GM12874 (cell line): ENCODE measurements around the gene GABRR2.

Experiments used
- CTCF ChIP-seq: IDR thresholded peaks from 2 replicates; pipeline ENCODE4 v1.5.1; 2011; ENCODE audit warnings: low read depth, mild to moderate bottlenecking, control low read depth, low read length, moderate library complexity; ENCODE audit not compliant: insufficient read depth

GABRR2 gene

GRCh38 chr6:89216411-89216810, 98.7 kb downstream of the GABRR2 start:
- no peak for TF ChIP-seq CTCF

- TF ChIP-seq CTCF: no peak
These were observed 99.7 kb downstream of the GABRR2 start for GRCh38 chr6:89215391-89215790.

- no peak for TF ChIP-seq CTCF
These were observed 100.9 kb downstream of the GABRR2 start for GRCh38 chr6:89214197-89214596.

GRCh38 chr6:89212472-89212871, 102.6 kb downstream of the GABRR2 start:
- no peak for TF ChIP-seq CTCF

- no peak for TF ChIP-seq CTCF
These were observed 105.6 kb downstream of the GABRR2 start for GRCh38 chr6:89209457-89209856.

- no peak for TF ChIP-seq CTCF
These were observed 106.5 kb downstream of the GABRR2 start for GRCh38 chr6:89208551-89208950.
